RWPE1 (cell line): Measurements from ENCODE around the gene FEM1C.

Source experiments
- CTCF ChIA-PET: fragments of 350-600 bp; sonication (Branson Sonifier 250); formaldehyde crosslinking; extraction: SDS; loops from one replicate; lab custom pipeline; 2021; lab: Yijun Ruan, JAX
- POLR2A ChIA-PET: fragments of 400-600 bp; formaldehyde crosslinking; extraction: SDS; loops from one replicate; lab custom pipeline; 2020; ENCODE audit warnings: antibody characterized with exemption; ENCODE audit not compliant: low non-redundant PET; lab: Yijun Ruan, JAX
- DNase-seq: peaks from one replicate; pipeline ENCODE4 v3.0.0; 2012; ENCODE audit warnings: low spot score
- H3K27ac ChIP-seq: fragments of 450-650 bp; 2 replicates; pipeline ENCODE4 v1.5.1; 2017
- CTCF ChIP-seq: fragments of 450-650 bp; conservative IDR thresholded peaks from 2 replicates; pipeline ENCODE4 v1.5.1; 2017; ENCODE audit warnings: low read depth, mild to moderate bottlenecking

The FEM1C gene

GRCh38 chr5:115565233-115565632, 20.7 kb upstream of the FEM1C start:
- ChIA-PET POLR2A (no interaction called here), CTCF (no interaction called here)
- H3K27ac ChIP-seq = no peak overlapping the region
- TF ChIP-seq CTCF = no peak
- DNase-seq = no peak

GRCh38 chr5:115561176-115561575, 16.6 kb upstream of the FEM1C start:
- ChIA-PET POLR2A (no interaction called here), CTCF (no interaction called here)
- no peak overlapping the region for H3K27ac ChIP-seq
- DNase-seq = no peak
- TF ChIP-seq CTCF = no peak

GRCh38 chr5:115559524-115559923, 14.9 kb upstream of the FEM1C start:
- DNase-seq = no peak
- ChIA-PET CTCF (no interaction called here), POLR2A (interaction anchor here (0.6 kb wide), 1 partner anchor 156 kb away, joined by 3 read pairs; no protein-coding TSS in a partner anchor)
- no peak for TF ChIP-seq CTCF
- H3K27ac ChIP-seq = no peak overlapping the region

GRCh38 chr5:115558388-115558956, 13.9 kb upstream of the FEM1C start:
- CTCF ChIA-PET = no interaction called here
- DNase-seq = no peak
- POLR2A ChIA-PET = no interaction called here
- TF ChIP-seq CTCF = no peak
- H3K27ac ChIP-seq = no peak overlapping the region

DNA sequence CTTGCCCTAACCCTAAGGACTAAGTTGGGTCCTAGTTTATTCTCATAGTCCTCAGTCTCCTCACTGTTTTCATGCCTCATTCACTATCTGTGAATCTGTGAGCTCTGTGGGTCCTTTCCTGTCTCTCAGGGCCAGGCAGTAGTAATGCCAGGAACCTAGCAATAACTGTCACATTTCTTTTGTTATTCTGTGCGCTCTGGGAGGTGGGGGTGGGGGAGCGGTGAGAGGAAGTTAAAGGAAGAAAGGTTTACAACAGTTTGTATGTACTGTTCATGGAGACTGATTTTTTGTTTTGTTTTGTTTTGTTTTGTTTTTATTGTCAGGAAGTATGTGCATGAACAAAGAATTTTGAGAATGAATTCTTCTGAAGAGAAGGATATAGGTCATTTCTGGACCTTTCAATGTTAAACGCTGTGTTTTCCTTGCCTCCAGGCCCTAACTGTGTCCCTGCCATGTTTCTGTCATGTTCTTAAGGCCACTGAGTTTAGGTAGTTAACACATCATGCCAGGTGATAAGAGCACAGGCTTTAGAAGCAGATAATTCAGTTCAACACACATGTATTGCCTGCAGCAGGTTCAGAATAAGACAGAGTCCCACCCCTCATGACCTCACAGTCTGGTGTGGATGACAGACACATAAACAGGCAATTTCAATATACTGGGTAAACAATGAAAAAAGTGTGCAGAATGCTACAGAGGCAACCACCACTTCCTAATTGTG, 13.3 kb upstream of the FEM1C start:
- TF ChIP-seq CTCF = no peak
- no peak for DNase-seq
- ChIA-PET CTCF (no interaction called here), POLR2A (no interaction called here)
- H3K27ac ChIP-seq = no peak overlapping the region

- no peak for TF ChIP-seq CTCF
- H3K27ac ChIP-seq = no peak overlapping the region
- ChIA-PET POLR2A (no interaction called here), CTCF (no interaction called here)
- no peak for DNase-seq
Measured at GRCh38 chr5:115556276-115556675, 11.7 kb upstream of the FEM1C start.
